Mesothelial cell of epicardium (in vitro differentiated cells): ENCODE measurements around the gene AGXT. TPM values are rescaled to one million over a fixed set of nuclear protein-coding genes. Genes with fewer than 3 reads are reported as not detected.

Source experiments
- DNase-seq, 2 experiments: peaks; one replicate each; pipeline ENCODE4 v3.0.0; 2021; ENCODE audit warnings: low spot score in 2 of 2; ENCODE audit not compliant: unreplicated experiment in 2 of 2
- H3K27ac Mint-ChIP-seq: 2 replicates; pipeline ENCODE4 v1.8.0; 2021; ENCODE audit warnings: mixed read lengths
- H3K27me3 Mint-ChIP-seq: 2 replicates; pipeline ENCODE4 v1.8.0; 2021; ENCODE audit warnings: low read depth, mixed read lengths
- H3K36me3 Mint-ChIP-seq: 2 replicates; pipeline ENCODE4 v1.8.0; 2021; ENCODE audit warnings: mixed read lengths
- H3K4me1 Mint-ChIP-seq: 2 replicates; pipeline ENCODE4 v1.8.0; 2021; ENCODE audit warnings: mixed read lengths
- H3K4me3 Mint-ChIP-seq: 2 replicates; pipeline ENCODE4 v1.8.0; 2021; ENCODE audit warnings: mild to moderate bottlenecking, moderate library complexity, mixed read lengths
- H3K9me3 Mint-ChIP-seq: 2 replicates; pipeline ENCODE4 v1.8.0; 2021; ENCODE audit warnings: mixed read lengths
- CTCF ChIP-seq: fragments of 200-600 bp; sonication (generic); IDR thresholded peaks from one replicate; pipeline ENCODE4 v1.5.0; 2021; ENCODE audit warnings: antibody characterized with exemption; ENCODE audit not compliant: unreplicated experiment
- total RNA-seq: library from RNA; stranded (reverse); gene quantifications from 3 replicates; pipeline ENCODE4 v1.2.1, GENCODE V29; 2021

AGXT gene
- total RNA-seq, 1 donor from 2014 or later, result not detected

- H3K4me1 Mint-ChIP-seq, result peaks cover 24% of the 10 kb centered on the region
- peaks cover 3% of the 10 kb centered on the region for H3K9me3 Mint-ChIP-seq
- TF ChIP-seq CTCF, result no peak
- H3K27me3 Mint-ChIP-seq, result no peaks in the 10 kb centered on the region
- DNase-seq, result no peak
- no peak within 1 kb of the TSS for H3K4me3 Mint-ChIP-seq
- no peaks in the 10 kb centered on the region for H3K36me3 Mint-ChIP-seq
- H3K27ac Mint-ChIP-seq, result peak within 1 kb of the TSS; percentile 21
These were observed 27.2 kb downstream of the AGXT start, which contains the start of gene MAB21L4 for GRCh38 chr2:240895656-240896388. Gene MAB21L4 (minus strand): TSS chr2:240896156. CDS start chr2:240895997, 159 bp downstream.

- Mint-ChIP-seq H3K36me3 (no peaks in the 10 kb centered on the region), H3K27me3 (no peaks in the 10 kb centered on the region), H3K4me3 (no peak overlapping the region), H3K27ac (no peak overlapping the region), H3K4me1 (peaks cover 24% of the 10 kb centered on the region), H3K9me3 (peaks cover 6% of the 10 kb centered on the region)
- DNase-seq, result no peak
- no peak for TF ChIP-seq CTCF
These were observed 27.8 kb downstream of the AGXT start for GRCh38 chr2:240896394-240896793.

GRCh38 chr2:240896871-240897692, 28.5 kb downstream of the AGXT start:
- Mint-ChIP-seq H3K27ac (no peak overlapping the region), H3K36me3 (no peaks in the 10 kb centered on the region), H3K4me1 (peaks cover 24% of the 10 kb centered on the region), H3K27me3 (no peaks in the 10 kb centered on the region), H3K4me3 (no peak overlapping the region), H3K9me3 (peaks cover 6% of the 10 kb centered on the region)
- TF ChIP-seq CTCF, result no peak
- no peak for DNase-seq

GRCh38 chr2:240898108-240898730, 29.6 kb downstream of the AGXT start:
- no peak for DNase-seq
- no peak overlapping the region for H3K4me3 Mint-ChIP-seq
- no peaks in the 10 kb centered on the region for H3K36me3 Mint-ChIP-seq
- H3K9me3 Mint-ChIP-seq, result peaks cover 6% of the 10 kb centered on the region
- H3K27ac Mint-ChIP-seq, result peak overlapping the region; percentile 18
- no peaks in the 10 kb centered on the region for H3K27me3 Mint-ChIP-seq
- no peak for TF ChIP-seq CTCF
- H3K4me1 Mint-ChIP-seq, result peaks cover 24% of the 10 kb centered on the region

GRCh38 chr2:240898731-240899467, 30.3 kb downstream of the AGXT start:
- peaks cover 18% of the 10 kb centered on the region for H3K4me1 Mint-ChIP-seq
- no peak overlapping the region for H3K4me3 Mint-ChIP-seq
- H3K27ac Mint-ChIP-seq, result peak overlapping the region; percentile 18
- no peaks in the 10 kb centered on the region for H3K36me3 Mint-ChIP-seq
- no peaks in the 10 kb centered on the region for H3K27me3 Mint-ChIP-seq
- H3K9me3 Mint-ChIP-seq, result peaks cover 6% of the 10 kb centered on the region
- no peak for DNase-seq
- no peak for TF ChIP-seq CTCF
